HG03135 (cell line): ENCODE measurements around the gene RIPOR2.

Experiments
- ATAC-seq: cut with Tn5 transposase; IDR thresholded peaks from one replicate; pipeline ENCODE4 v1.9.1; 2021; ENCODE audit warnings: mild to moderate bottlenecking, moderate library complexity; ENCODE audit not compliant: unreplicated experiment

Gene RIPOR2

GRCh38 chr6:24854077-24854666 is 81.6 kb downstream of the RIPOR2 start:
- ATAC-seq, result no peak

- ATAC-seq, result no peak
These were observed 84.7 kb downstream of the RIPOR2 start for GRCh38 chr6:24851086-24851485.

DNA sequence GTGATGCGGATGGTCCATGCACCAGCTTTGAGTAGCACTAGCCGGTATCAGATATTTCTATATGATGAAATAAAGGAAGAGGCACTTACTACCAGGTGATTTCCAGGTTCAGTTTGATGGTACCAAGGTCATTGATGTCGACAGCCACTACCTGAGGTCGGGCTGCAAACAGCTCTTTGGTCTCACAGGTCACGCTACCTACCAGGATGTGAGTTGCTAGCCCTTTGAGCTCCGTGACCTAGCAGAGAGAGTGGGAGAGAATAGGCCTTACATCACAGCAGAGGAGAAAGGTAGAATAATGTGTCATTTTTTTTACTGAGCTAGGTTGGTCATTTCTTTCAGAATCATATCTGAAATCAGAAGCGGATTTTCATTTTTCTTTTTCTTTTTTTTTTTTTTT is 86.0 kb downstream of the RIPOR2 start:
- ATAC-seq, result no peak

DNA sequence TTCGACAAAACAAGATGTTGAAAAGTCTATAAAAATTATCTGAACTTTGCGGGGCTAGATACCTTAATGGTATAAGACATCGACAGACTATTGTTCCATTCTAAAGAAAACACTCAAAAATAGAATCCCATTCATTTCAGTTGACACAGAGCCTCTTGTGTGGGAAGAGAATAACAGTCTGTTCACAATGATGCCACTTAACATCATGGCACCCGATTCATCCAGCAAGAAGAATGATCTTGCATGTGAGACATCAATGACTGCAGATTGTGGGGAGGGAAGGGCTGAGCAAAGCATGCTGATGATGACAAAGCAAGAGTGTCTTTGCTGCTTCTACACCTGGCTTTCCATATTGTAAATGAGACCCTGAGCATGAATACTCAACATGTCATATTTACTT is 87.3 kb downstream of the RIPOR2 start:
- ATAC-seq, result no peak

- no peak for ATAC-seq
These were observed 88.4 kb downstream of the RIPOR2 start for GRCh38 chr6:24847402-24847801.

- ATAC-seq, result no peak
These were observed 90.2 kb downstream of the RIPOR2 start for GRCh38 chr6:24845578-24845977.

- no peak for ATAC-seq
These were observed 90.9 kb downstream of the RIPOR2 start for GRCh38 chr6:24844903-24845302.

- no peak for ATAC-seq
These were observed 91.7 kb downstream of the RIPOR2 start for GRCh38 chr6:24844061-24844460.

DNA sequence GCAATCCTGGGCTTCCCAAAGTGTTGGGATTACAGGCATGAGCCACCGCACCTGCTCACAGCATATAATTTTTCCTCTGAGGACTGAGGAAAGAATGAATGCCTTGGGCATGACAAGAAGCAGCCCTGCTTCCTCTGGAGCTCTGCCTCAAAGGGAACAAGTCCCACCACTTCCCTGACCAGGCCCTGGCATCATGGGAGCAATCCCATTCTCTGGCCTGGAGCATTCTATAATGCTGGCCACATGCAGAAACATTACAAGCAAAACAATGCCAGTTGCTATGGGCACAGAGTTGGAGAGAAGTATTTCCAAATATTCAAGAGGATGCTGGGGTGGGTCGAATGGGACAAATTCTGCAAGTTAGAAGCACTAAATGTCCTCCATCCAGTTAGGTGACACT is 95.6 kb downstream of the RIPOR2 start:
- ATAC-seq, result no peak

DNA sequence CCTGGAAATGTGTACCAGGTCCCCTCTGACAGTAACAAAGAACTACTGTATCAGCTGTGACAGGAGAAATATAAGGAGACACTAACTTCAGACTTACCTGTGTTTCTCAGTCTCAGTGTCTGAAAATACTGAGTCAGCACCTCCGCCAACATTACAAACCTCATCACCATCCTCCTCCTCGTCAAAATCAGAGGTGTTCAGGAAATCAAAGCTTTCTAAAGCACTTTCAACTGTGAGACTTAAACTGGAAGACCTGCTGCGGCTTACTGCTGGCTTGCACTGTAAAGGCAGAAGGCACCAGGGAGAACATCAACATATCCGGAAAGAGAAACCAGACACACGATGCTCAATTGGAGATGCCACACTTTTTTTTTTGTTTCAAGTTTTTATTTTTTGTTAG is 96.8 kb downstream of the RIPOR2 start:
- ATAC-seq, result no peak

DNA sequence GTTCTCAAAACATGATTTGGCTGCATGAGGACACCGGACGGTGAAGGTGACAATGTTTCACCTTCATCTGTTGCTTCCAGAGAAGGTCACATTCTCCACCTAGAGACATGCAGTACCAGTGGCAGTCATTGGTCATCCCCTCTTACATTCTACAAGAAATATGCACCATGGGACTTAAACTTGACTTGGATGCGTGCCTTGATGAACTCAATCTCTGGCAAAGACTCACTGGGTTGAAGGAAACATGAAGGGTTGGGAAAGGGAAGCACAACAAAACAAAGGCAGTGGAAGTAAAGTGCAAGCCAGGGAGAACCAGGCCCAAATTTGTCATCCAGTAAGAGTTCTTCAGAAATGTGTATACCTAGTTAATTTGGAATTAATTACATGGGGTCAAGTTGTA is 97.7 kb downstream of the RIPOR2 start:
- no peak for ATAC-seq

- ATAC-seq, result no peak
These were observed 99.7 kb downstream of the RIPOR2 start for GRCh38 chr6:24836109-24836508.

DNA sequence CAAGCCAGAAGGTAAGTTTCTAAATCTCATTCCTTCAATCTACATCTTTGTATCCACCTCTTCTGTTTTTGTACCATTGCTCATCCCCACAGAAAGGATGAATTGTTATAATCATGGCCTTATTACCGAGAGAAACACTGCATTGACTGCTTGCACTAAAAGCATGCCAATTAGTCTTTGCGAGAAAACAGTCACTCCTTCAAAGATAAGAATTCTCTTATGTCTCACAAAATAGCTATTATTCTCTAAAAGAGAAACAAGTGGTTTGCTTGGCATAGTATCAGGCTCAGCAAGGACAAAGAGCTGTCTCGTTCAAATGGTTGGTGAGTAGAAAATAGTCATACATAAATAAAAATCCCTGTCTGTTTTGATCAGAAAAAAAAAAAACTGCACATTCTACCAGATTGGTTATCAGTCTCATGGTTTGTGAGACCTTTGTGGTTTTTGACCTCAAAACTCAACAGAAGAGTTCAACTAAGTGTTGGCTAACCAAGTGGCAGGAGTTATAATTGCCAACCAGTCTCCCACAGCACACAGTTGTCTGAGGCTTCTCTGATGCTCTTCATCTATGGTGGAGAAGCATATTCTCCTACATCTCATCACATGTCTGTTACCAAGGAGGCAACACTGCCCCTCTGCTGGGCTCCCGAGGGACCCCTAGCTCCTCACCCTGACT is 101.9 kb downstream of the RIPOR2 start:
- ATAC-seq, result no peak

DNA sequence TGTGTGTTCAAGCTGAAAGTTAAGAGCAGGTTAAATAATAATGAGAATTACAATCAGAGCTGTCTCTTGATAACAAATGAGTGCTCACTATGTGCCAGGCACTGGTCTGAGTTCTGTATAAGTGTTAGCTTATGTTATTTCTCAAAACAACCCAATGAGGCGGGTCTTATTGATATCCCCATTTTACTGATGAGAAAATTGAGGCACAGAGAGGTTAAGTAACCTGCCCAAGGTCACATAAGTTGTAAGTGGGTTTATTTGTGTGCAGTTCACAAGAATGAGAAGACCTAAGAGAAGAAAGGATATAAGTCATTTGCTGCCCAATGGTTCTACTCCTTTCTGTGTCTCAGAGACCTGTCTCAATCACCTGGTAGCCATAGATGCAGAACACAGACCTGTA is 103.0 kb downstream of the RIPOR2 start:
- ATAC-seq, result no peak

DNA sequence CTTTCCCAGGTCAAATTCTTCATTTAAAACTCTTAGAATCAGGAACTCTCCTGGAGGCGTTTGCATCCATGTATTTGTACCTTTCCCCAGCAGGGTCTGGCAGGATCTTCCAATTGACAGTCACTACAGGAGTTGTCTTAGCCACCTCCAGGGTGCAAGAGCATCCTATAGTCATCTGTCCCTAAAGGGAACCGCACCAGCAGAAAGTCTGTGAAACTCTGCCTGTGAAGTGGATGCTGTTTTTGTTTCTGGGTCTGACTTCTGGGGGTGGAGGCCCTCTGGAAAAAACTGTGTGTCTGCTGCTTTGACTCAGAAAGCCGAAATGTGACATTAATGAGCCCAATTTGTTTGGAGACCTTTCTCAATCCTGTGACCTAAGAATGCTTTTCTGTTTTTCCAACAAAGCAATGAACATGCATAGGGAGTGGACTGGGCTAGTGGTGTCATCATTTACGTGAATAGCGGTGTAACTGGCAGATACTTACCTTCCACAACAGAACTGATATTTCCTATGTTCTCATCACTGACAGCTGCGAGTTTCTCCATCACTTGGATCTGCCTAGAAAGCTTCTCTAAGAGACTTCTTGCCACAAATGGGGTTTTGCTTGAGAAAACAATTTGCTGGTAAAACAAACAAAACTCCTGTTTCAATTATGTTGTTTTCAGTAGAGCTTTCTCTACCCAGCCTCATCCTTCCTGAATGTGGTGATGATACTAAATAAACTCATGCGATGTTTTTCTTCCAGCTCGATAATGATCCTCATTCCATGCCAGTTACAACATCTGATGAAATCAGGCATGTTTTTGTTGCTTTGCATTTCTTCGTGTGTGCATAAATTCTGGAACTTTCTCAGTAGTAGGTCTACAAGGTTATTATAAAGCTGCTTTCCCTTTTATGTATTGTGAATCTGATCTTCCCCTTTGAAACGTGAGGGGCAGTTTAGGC is 103.7 kb downstream of the RIPOR2 start:
- ATAC-seq, result no peak

GRCh38 chr6:24829657-24830056 is 106.1 kb downstream of the RIPOR2 start:
- ATAC-seq, result no peak

- no peak for ATAC-seq
These were observed 107.8 kb downstream of the RIPOR2 start for GRCh38 chr6:24827970-24828369.

- ATAC-seq, result no peak
These were observed 108.6 kb downstream of the RIPOR2 start for GRCh38 chr6:24827162-24827561.

DNA sequence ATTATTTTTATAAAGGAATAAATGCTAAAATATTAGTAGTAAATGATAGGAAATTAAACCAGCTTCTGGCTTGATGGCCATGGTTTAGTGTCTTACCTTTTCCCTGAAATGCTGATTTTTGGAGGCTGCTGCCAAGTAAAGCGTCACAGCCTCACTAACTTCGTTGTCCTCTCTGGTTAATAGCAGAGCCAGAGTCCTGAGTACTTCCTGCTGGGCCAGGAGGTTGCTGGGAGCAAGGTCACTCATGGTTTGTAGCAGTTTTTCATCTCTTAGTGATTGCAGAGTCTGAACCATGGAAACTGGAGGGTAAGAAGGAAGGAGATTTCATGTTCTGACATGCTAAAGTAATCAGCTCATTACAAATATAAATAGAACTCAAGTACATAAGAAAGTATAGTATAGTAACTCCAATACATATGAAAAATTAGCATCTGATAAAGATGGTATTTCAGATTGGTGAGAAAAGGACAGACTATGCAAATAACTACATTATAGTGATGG is 110.6 kb downstream of the RIPOR2 start:
- ATAC-seq, result no peak

- ATAC-seq, result no peak
These were observed 111.4 kb downstream of the RIPOR2 start for GRCh38 chr6:24824142-24824938.

DNA sequence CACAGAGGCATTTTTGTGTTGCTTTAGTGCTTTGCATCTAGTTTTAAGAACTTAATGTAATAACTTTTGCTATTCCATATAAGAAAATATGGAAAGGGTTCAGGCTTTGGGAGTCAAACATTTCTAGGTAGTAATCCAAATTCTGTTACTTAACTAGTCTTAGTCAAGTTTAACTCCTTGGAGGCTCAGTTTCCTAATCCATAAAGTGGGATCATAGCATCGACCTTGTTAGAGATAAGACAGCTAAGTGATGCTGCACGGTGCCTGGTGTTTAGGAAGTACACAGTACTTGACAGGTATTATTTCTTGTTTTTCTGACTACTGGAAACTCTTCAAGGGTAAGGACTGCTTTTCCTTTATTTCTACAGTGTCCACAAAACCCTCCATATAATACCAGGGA is 112.6 kb downstream of the RIPOR2 start:
- ATAC-seq, result no peak
